ENCODE measurements around the gene FOCAD. TPM values are rescaled to one million over a fixed set of nuclear protein-coding genes. Genes with fewer than 3 reads are reported as not detected.

Gene FOCAD
- total RNA-seq, 1 experiment from 2014 or later = 40.7 TPM

GRCh38 chr9:20906326-20906725, 222.3 kb downstream of the FOCAD start:
- CTCF ChIA-PET = no interaction called here
- Histone ChIP-seq H3K4me2 (ENCODE audit: low read length) (no peak overlapping the region), H3K4me1 (ENCODE audit: control insufficient read depth in 1 of 2, insufficient read depth in 2 of 2, low read length in 2 of 2) (no peaks in the 10 kb centered on the region), H3K9ac (ENCODE audit: low read length) (no peak overlapping the region), H3K27me3 (ENCODE audit: insufficient read depth, low read length) (no peaks in the 10 kb centered on the region), H2AFZ (ENCODE audit: low read depth, low read length, poor library complexity, severe bottlenecking) (no peak overlapping the region), H3K4me3 (replicated peaks in 1 of 2; ENCODE audit: low read depth in 1 of 2, low read length in 2 of 2) (no peak overlapping the region), H3K27ac (ENCODE audit: low read depth, low read length) (no peak overlapping the region), H3K36me3 (ENCODE audit: control insufficient read depth in 1 of 2, insufficient read depth in 2 of 2, low read length in 2 of 2) (no peaks in the 10 kb centered on the region), H3K9me3 (ENCODE audit: control insufficient read depth in 1 of 2, insufficient read depth in 1 of 2, low read depth in 1 of 2, low read length in 2 of 2) (no peaks in the 10 kb centered on the region), H4K20me1 (ENCODE audit: insufficient read depth) (no peaks in the 10 kb centered on the region), H3K79me2 (ENCODE audit: insufficient read depth, low read length) (no peaks in the 10 kb centered on the region), H3K9me2 (ENCODE audit: insufficient read depth) (no peaks in the 10 kb centered on the region)
- POLR2A ChIA-PET = no interaction called here
- BruUV-seq (replicated peaks) = no TSS peak
- no peak for TF ChIP-seq JUND (IDR thresholded peaks at IDR 0.05)
- no peak for TF ChIP-seq REST (IDR thresholded peaks at IDR 0.05; ENCODE audit: low read depth)
- no peak for TF ChIP-seq SP1 (IDR thresholded peaks at IDR 0.05; ENCODE audit: low read depth)
- no peak for TF ChIP-seq POLR2AphosphoS5 (IDR thresholded peaks at IDR 0.05; ENCODE audit: low read depth, low read length)
- no peak for TF ChIP-seq RAD21 (IDR thresholded peaks at IDR 0.05; ENCODE audit: low read depth)
- no peak for TF ChIP-seq EZH2 (IDR thresholded peaks at IDR 0.05)
- TF ChIP-seq ZNF274 (IDR thresholded peaks at IDR 0.05; ENCODE audit: low read depth, low read length) = no peak
- TF ChIP-seq ELF1 (IDR thresholded peaks at IDR 0.05; ENCODE audit: borderline replicate concordance, low read depth) = no peak
- no peak for TF ChIP-seq TCF7L2 (IDR thresholded peaks at IDR 0.05; ENCODE audit: borderline replicate concordance, extremely low read depth, insufficient read depth, insufficient read length)
- TF ChIP-seq YY1 (IDR thresholded peaks at IDR 0.05; ENCODE audit: extremely low read depth, insufficient replicate concordance, low read depth, low read length) = no peak
- intact Hi-C loops (cut with micrococcal nuclease) = no loop called here
- DNase-seq (ENCODE audit: low read depth, low spot score) (no peak), ATAC-seq (no peak)
- RAD21 ChIA-PET (ENCODE audit: low non-redundant PET in 1 of 2, low total read pairs in 2 of 2, uncharacterized antibody in 2 of 2, unreplicated experiment in 2 of 2) = no interaction called here

Measured in HCT116 (cell line).